ENCODE data around the gene DLGAP1.

DNA sequence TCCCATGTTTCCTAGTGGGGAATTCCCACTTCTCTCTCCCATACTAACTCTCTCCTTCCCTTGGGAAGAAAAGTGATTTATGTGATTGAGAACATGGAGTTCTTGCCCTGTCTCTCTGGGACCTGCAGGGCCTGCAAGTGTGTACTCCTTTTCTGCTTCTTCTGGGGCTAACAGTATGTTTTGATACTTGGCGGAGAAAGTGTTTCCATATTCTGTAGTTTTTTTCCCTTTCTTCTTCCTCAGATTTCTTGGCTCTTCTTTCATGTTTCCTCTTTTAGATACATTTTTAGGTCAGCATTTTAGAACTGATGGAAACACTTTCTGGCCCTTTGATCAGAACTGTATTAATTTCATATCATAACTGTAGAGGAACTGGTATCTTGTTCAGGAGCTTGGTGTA is 352.2 kb downstream of the DLGAP1 start:
- TF ChIP-seq EZH2 (IDR thresholded peaks at IDR 0.05; ENCODE audit: insufficient read depth, poor library complexity, severe bottlenecking) = no peak
- TF ChIP-seq EZH2phosphoT487 (IDR thresholded peaks at IDR 0.05; ENCODE audit: insufficient read depth, low read depth) = no peak
